GM12878 (cell line): ENCODE measurements around the gene LSM14A. TPM values are rescaled to one million over a fixed set of nuclear protein-coding genes. Genes with fewer than 3 reads are reported as not detected.

ENCODE experiments used
- ATAC-seq: fragments of 200-7000 bp; cut with Tn5 transposase; 3 replicates; pipeline ENCODE4 v1.9.1; 2020; ENCODE audit warnings: mild to moderate bottlenecking, moderate library complexity
- BruUV-seq: library from RNA; stranded (reverse); fragments of 400-500 nt; replicated peaks from 2 replicates; lab custom pipeline; 2021; lab: Mats Ljungman, UMichigan
- CTCF ChIA-PET: fragments of 300-600 bp; sonication (Branson Sonifier 250); formaldehyde crosslinking; extraction: SDS; loops from one replicate; lab custom pipeline; 2021; ENCODE audit warnings: inconsistent platforms; lab: Yijun Ruan, JAX
- POLR2A ChIA-PET: fragments of 350-600 bp; formaldehyde crosslinking; extraction: SDS; loops from one replicate; lab custom pipeline; 2021; ENCODE audit warnings: inconsistent platforms; lab: Charles Lee
- RAD21 ChIA-PET: fragments of 300-600 bp; sonication (Branson Sonifier 250); formaldehyde crosslinking; loops from one replicate; lab custom pipeline; 2023; ENCODE audit warnings: antibody characterized with exemption; ENCODE audit not compliant: unreplicated experiment; lab: Charles Lee
- SMC1A ChIA-PET: fragments of 300-600 bp; sonication (Branson Sonifier 250); formaldehyde crosslinking; loops from one replicate; lab custom pipeline; 2023; ENCODE audit not compliant: unreplicated experiment, uncharacterized antibody; lab: Charles Lee
- DNase-seq: peaks from one replicate; pipeline ENCODE4 v3.0.0-alpha.2; 2011; ENCODE audit warnings: low read depth, low spot score
- FAIRE-seq: peaks from 3 replicates; lab custom pipeline; 2011; peaks lifted over from hg19 to GRCh38; lab: Jason Lieb, UNC
- H2AFZ ChIP-seq: 2 replicates; pipeline ENCODE4 v1.6.0; 2011; ENCODE audit warnings: low read depth, low read length, control low read depth; ENCODE audit not compliant: control insufficient read depth
- H3K27ac ChIP-seq: 2 replicates; pipeline ENCODE4 v1.5.1; 2011; ENCODE audit warnings: control low read depth; ENCODE audit not compliant: control insufficient read depth, insufficient read depth
- H3K27me3 ChIP-seq, 2 experiments: replicated peaks in 1 of 2; 2 replicates each; pipeline versions ENCODE4 v1.6.0 to v1.6.1; 2011; ENCODE audit warnings: low read length in 1 of 2; ENCODE audit not compliant: control insufficient read depth in 2 of 2, insufficient read depth in 2 of 2
- H3K36me3 ChIP-seq, 2 experiments: 2 replicates each; pipeline ENCODE4 v1.5.1; 2011; ENCODE audit warnings: low read length in 1 of 2; ENCODE audit not compliant: control insufficient read depth in 2 of 2, insufficient read depth in 2 of 2
- H3K4me1 ChIP-seq: 2 replicates; pipeline ENCODE4 v1.6.1; 2011; ENCODE audit warnings: mild to moderate bottlenecking, low read length, moderate library complexity, mixed read lengths; ENCODE audit not compliant: control insufficient read depth, insufficient read depth
- H3K4me2 ChIP-seq: 2 replicates; pipeline ENCODE4 v1.6.0; 2011; ENCODE audit warnings: control low read depth; ENCODE audit not compliant: control insufficient read depth, insufficient read depth
- H3K4me3 ChIP-seq: fragments of 200-600 bp; sonication (generic); 2 replicates; pipeline ENCODE4 v1.5.1; 2016
- H3K79me2 ChIP-seq: 2 replicates; pipeline ENCODE4 v1.6.0; 2011; ENCODE audit warnings: low read length; ENCODE audit not compliant: control insufficient read depth, insufficient read depth
- H3K9ac ChIP-seq: 2 replicates; pipeline ENCODE4 v1.8.0; 2011; ENCODE audit warnings: low read length, control low read depth, mixed read lengths; ENCODE audit not compliant: control insufficient read depth, insufficient read depth
- H3K9me3 ChIP-seq: replicated peaks from 3 replicates; pipeline ENCODE4 v1.5.1; 2011; ENCODE audit warnings: mild to moderate bottlenecking, low read length; ENCODE audit not compliant: control insufficient read depth, insufficient read depth
- H4K20me1 ChIP-seq: 2 replicates; pipeline ENCODE4 v1.6.0; 2011; ENCODE audit not compliant: control insufficient read depth, insufficient read depth
- CREB1 ChIP-seq: IDR thresholded peaks from 2 replicates; pipeline ENCODE4 v1.6.1; 2012; ENCODE audit warnings: low read depth, mild to moderate bottlenecking, inconsistent platforms
- ETV6 ChIP-seq, 2 experiments: fragments of 450-650 bp in 1 of 2; IDR thresholded peaks in 1 of 2; conservative IDR thresholded peaks in 1 of 2; 2 replicates each; pipeline ENCODE4 v1.6.1; 2014; ENCODE audit warnings: antibody characterized with exemption in 1 of 2, borderline replicate concordance in 1 of 2, low read depth in 1 of 2, mild to moderate bottlenecking in 1 of 2, moderate library complexity in 1 of 2
- HDGF ChIP-seq: fragments of 450-650 bp; IDR thresholded peaks from 2 replicates; pipeline ENCODE4 v1.6.1; 2016; ENCODE audit warnings: antibody characterized with exemption
- KDM1A ChIP-seq: fragments of 200-600 bp; sonication (generic); IDR thresholded peaks from 2 replicates; pipeline ENCODE4 v1.6.1; 2016; ENCODE audit warnings: borderline replicate concordance
- NFIC ChIP-seq: IDR thresholded peaks from 2 replicates; pipeline ENCODE4 v1.6.1; 2012; ENCODE audit warnings: low read depth, mild to moderate bottlenecking, inconsistent platforms, low read length, moderate library complexity
- POU2F2 ChIP-seq: IDR thresholded peaks from 3 replicates; pipeline ENCODE4 v1.6.1; 2011; ENCODE audit warnings: low read depth, mild to moderate bottlenecking, low read length, borderline replicate concordance
- SIX5 ChIP-seq: IDR thresholded peaks from 2 replicates; pipeline ENCODE4 v1.6.1; 2011; ENCODE audit warnings: mild to moderate bottlenecking, low read depth, low read length, moderate library complexity; ENCODE audit not compliant: severe bottlenecking
- SMAD1 ChIP-seq: fragments of 450-650 bp; IDR thresholded peaks from 2 replicates; pipeline ENCODE4 v1.6.1; 2018; ENCODE audit warnings: mild to moderate bottlenecking, low read depth; ENCODE audit not compliant: partially characterized antibody
- ZNF217 ChIP-seq: fragments of 450-650 bp; IDR thresholded peaks from 2 replicates; pipeline ENCODE4 v1.6.1; 2017; ENCODE audit warnings: antibody characterized with exemption, mild to moderate bottlenecking
- ZNF622 ChIP-seq: fragments of 450-650 bp; IDR thresholded peaks from 2 replicates; pipeline ENCODE4 v1.6.1; 2017; ENCODE audit warnings: mild to moderate bottlenecking, inconsistent platforms
- WGBS: methylation state at CpG from one replicate; pipeline ENCODE4 v1.1.6; 2016; ENCODE audit warnings: low lambda C conversion rate; ENCODE audit not compliant: insufficient replicate concordance, insufficient coverage; ENCODE audit errors: missing lambda C conversion rate; 5-methylcytosine and 5-hydroxymethylcytosine counted together
- in situ Hi-C: fragments of 300-500 bp; cut with MboI; formaldehyde crosslinking; loops from 9 replicates; pipeline ENCODE4 v1.14.3; 2018; ENCODE audit warnings: mixed read lengths
- intact Hi-C: fragments of 100-400 bp; cut with micrococcal nuclease; formaldehyde crosslinking; loops from one replicate; pipeline ENCODE4 v1.14.2; 2022; ENCODE audit not compliant: unreplicated experiment
- polyA plus RNA-seq, 11 experiments: library from polyadenylated mRNA; depleted of rRNA in 4 of 11; unstranded in 6 of 11; stranded (reverse) in 5 of 11; fragments of >200 nt; fragmentation: Nextera tagmentation in 4 of 11; fragmentation: Illumina TruSeq in 1 of 11; extraction: Ambion mirVana in 4 of 11; extraction: Trizol in 1 of 11; gene quantifications; 1 replicate in 1 of 11; 2 replicates in 10 of 11; pipeline versions ENCODE4 v1.2.1 to v1.2.3, GENCODE V29; 2011 to 2016; ENCODE audit warnings: inconsistent platforms in 2 of 11, missing spikeins in 2 of 11, low read depth in 1 of 11
- total RNA-seq, 4 experiments: library from RNA; depleted of rRNA in 3 of 4; stranded (reverse); fragments of >200 nt in 3 of 4; fragmentation: Illumina TruSeq in 1 of 4; extraction: Trizol in 1 of 4; gene quantifications; 2 replicates each; pipeline versions ENCODE4 v1.2.1 to v1.2.3, GENCODE V29; 2013 to 2021

Gene LSM14A
- total and polyA plus RNA-seq, 10 of the 15 experiments (the other 5 are each of a cell fraction or from before 2014, with no cell fraction given) = 21.9 to 193 (median 89.4) TPM

GRCh38 chr19:34141025-34141424 is 31.3 kb upstream of the LSM14A start:
- in situ Hi-C loops (no loop called here), intact Hi-C loops (no loop called here)
- no peak for ATAC-seq
- ChIA-PET RAD21 (no interaction called here), CTCF (interaction anchor here (0.9 to 1.8 kb wide), 2 partner anchors 18 to 19 kb away, joined by 3 to 4 read pairs; no protein-coding TSS in a partner anchor), POLR2A (no interaction called here), SMC1A (interaction anchor here (0.7 to 1.4 kb wide), 2 partner anchors 99 to 174 kb away, joined by 3 to 4 read pairs; no protein-coding TSS in a partner anchor)
- Histone ChIP-seq H3K4me2 (no peak overlapping the region), H3K36me3 (no peaks in the 10 kb centered on the region), H3K79me2 (no peaks in the 10 kb centered on the region), H3K9ac (no peak overlapping the region), H3K9me3 (no peaks in the 10 kb centered on the region), H3K27me3 (no peaks in the 10 kb centered on the region), H3K4me1 (no peaks in the 10 kb centered on the region), H4K20me1 (no peaks in the 10 kb centered on the region), H3K27ac (no peak overlapping the region), H3K4me3 (no peak overlapping the region), H2AFZ (no peak overlapping the region)
- WGBS = 25% methylated on average over 5 of the region's 5 CpGs
- no peak for DNase-seq
- FAIRE-seq = no peak
- BruUV-seq = no TSS peak
- TF ChIP-seq ETV6 (conservative IDR thresholded peaks at IDR 0.05 in 1 of 2, IDR thresholded peaks at IDR 0.05 in 1 of 2; ENCODE audit: borderline replicate concordance in 1 of 2, low read depth in 1 of 2) (no peak), KDM1A (no peak)

- no TSS peak for BruUV-seq
- no peak overlapping the region for H3K4me2 ChIP-seq
- CTCF ChIA-PET = interaction anchor here (0.9 to 2.6 kb wide), 2 partner anchors 21 to 23 kb away, joined by 3 to 10 read pairs; no protein-coding TSS in a partner anchor
- no peak overlapping the region for H3K4me3 ChIP-seq
- SMC1A ChIA-PET = interaction anchor here (0.7 to 1.3 kb wide), 3 partner anchors 11 to 52 kb away, joined by 3 read pairs; no protein-coding TSS in a partner anchor
- H3K4me1 ChIP-seq = no peaks in the 10 kb centered on the region
- POLR2A ChIA-PET = no interaction called here
- no peaks in the 10 kb centered on the region for H3K9me3 ChIP-seq
- 27% methylated on average over 3 of the region's 3 CpGs for WGBS
- TF ChIP-seq NFIC (no peak), SMAD1 (no peak), ZNF217 (no peak), CREB1 (no peak), SIX5 (no peak), ZNF622 (no peak), POU2F2 (no peak), HDGF (no peak)
- no peak for DNase-seq
- intact Hi-C loops = no loop called here
- H3K36me3 ChIP-seq = no peaks in the 10 kb centered on the region
- no peak overlapping the region for H3K27ac ChIP-seq
- H3K27me3 ChIP-seq = no peaks in the 10 kb centered on the region
- RAD21 ChIA-PET = interaction anchor here (1.7 kb wide), 1 partner anchor 364 kb away, joined by 5 read pairs; no protein-coding TSS in a partner anchor
- H3K79me2 ChIP-seq = no peaks in the 10 kb centered on the region
- in situ Hi-C loops = no loop called here
- H3K9ac ChIP-seq = no peak overlapping the region
- FAIRE-seq = no peak
- ATAC-seq = no peak
- no peaks in the 10 kb centered on the region for H4K20me1 ChIP-seq
- H2AFZ ChIP-seq = no peak overlapping the region
Measured at GRCh38 chr19:34142440-34142839, 29.9 kb upstream of the LSM14A start.
